Stimulated activated CD8-positive, alpha-beta memory T cell treated with anti-CD3 and anti-CD28 coated beads, Interleukin-15, amount 100 ng/mL, for 24 hours (primary cell): ENCODE measurements around the gene HSPG2.
"Not testable (repeated sequence)": the region's sequence is repeated elsewhere in the genome, so short reads cannot be mapped to it uniquely, and the experiment has no call there.

ENCODE experiments used
- DNase-seq: peaks from one replicate; pipeline ENCODE4 v3.0.0-alpha.2; 2020; ENCODE audit warnings: low read depth

The HSPG2 gene

DNA sequence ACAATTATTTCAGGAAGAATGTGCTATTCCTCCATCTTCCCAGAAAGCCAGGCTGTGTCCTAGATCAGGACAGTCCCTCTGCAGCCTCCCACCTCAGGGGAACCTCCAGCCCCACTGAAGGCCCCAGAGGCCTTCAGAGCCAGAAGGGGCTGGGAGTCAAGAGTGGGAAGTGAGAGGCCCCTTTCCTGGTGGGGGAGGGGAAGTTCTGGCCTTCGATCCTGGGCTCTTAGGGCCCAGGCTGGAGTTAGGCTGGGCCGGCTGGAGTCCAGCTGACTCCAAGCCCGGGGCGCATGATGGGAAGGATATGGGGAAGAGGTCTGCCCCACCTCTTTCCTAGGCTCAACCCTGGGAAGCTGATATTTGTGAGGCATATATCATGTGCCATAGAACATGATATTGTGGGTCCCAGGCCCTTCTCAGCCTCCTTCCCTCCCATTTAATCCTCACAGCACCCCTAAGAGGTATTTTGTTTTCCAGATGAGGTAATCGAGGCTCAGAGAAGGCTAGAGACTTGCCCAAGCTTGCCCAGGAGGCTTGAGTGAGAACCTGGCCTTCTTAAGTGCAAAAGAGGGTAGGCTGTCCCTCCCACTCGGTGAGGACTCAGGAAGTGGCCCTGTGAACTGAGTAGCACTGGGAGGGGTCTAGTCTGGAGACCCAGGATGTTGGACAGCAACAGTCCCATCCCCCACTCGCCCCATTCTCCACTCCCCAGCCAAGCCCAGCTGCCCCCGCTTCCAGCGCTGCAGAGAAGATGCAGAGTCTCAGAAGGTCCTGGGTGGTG is 18.6 kb upstream of the HSPG2 start:
- DNase-seq, result no peak

DNA sequence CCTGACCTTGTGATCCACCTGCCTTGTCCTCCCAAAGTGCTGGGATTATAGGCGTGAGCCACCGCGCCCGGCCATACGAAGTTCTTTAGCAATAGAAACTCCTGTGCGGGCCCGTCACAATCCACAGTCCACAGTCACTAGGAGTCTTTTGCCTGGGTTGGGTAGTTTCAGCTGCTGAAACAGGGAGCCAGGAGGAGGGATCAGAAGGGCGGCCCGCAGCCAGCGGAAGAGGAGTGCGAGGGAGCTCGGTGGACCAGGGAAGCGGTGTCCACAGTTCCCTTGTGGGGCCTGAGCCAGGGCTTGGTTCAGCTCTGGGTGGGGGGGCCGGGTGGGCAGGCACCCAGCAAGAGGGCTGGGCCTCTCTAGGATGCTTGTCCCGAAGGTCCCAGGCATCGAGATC is 17.9 kb upstream of the HSPG2 start:
- DNase-seq, result no peak

DNA sequence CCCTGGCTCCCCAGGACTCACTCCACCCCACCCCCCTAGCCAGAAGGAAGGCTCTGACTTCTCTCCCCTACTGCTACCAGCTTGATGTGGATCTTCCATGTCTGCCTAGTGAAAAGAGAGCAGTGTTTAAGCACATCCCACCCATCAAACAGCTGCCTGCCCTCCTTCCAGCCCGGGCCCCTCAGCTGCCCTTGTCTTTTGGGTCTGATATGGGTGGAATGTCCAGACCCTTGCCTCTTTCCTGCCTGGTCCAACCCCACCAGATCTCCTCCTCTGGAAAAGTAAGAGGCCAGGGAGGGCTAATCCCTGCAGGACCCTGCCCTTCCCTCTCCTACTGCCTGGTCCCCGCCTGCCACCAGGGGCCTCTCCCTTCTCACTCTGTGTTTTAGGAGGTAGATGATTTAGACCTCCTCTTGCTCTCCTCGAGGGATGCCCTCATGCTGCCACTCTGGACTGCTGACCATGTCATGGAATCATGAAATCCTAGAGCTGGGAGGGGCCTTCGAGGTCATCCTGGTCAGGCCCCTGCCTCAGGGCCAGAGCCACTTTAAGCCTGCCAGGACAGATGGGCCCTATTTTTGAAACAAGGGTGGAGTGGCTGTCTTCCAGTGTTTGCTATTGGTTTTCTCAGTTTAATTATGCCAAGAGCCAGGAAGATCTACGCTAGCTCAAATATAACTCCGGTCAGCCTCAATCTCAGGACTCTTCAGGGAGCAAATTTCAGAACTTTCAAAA is 15.8 kb upstream of the HSPG2 start:
- DNase-seq, result no peak

DNA sequence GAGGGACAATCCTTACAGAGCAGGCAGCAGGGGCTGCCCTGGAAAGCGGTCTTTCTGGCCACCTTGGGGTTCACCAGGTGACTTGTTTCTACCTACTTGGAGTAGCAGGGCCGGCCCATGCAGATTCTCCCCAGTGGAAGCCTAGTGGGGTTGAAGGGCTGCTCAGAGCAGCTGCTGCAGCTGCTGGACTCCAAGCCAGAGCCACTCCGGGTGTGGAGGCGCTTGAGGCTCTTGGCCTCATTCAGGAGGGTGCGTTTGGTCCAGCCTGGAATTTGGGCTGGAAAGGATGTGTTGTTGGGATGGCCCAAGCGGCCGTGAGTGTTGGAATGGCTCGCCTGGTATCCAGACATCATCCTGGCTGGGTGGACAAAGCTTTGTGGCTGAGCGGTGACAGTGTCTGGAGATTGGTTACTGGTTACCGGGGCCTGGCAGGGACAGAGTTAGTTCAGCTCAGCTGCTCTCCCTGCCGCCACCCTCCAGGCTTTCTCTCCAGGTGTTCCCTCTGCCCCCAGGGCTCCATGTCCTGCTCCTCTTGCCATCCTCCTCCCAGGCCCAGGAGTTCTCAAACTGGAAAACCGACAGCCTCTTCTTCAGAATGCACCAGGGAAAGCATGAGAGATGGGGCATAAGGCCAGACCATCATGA is 14.2 kb upstream of the HSPG2 start:
- DNase-seq, result no peak

DNA sequence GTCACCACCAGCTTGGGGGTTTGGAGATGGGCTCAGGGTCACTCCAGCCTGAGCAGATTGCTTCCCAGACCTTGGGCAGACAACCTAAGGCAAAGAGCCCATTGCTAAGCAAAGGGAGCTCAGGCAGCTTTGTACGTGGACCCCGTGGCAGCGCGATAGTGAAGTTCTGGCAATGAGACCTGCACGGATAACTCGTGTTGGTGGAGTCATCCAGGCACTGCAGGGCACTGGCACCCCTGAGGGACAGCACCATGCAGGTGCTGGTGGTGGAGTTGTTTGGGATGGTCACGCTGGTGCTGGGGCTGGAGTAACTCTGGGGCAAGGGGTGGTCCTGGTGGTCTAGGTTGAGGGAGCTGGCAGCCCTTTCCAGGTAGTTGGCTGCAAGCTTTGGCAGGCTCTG is 13.6 kb upstream of the HSPG2 start:
- DNase-seq, result no peak

DNA sequence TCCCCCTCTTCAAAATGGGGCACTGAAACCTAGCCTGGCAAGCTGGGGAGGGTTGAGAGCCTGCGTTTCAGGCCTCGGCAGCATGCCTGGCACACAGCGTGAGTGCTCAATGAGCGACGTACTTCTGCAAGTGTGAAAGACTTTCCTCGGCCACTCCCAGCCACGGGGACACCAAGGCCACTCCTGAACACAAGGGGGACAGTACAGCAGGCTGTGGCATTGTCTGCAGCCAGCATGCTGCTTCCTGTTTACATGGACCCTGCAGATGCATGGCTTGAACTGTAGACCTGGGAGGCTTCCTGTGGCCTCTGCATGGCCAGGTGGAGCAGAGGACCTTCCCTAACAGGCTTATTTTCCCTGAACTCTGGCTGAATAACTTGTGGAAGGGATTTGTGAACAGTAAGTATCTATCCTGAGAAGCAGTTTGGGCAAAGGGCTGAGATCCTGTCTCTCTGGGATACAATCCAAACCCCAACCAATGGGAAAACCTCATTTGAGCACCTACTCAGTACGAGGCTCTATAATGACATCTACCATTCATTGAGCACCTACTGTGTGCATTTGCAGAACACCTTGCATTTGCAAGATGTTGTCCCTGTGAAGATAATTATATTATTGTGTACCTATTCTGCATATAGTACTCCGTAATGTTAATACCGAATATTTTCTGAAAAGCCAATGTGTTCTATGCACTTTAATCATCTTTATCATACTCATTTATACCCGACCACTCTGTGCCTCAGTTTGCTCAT is 9.9 kb upstream of the HSPG2 start:
- DNase-seq, result no peak

DNA sequence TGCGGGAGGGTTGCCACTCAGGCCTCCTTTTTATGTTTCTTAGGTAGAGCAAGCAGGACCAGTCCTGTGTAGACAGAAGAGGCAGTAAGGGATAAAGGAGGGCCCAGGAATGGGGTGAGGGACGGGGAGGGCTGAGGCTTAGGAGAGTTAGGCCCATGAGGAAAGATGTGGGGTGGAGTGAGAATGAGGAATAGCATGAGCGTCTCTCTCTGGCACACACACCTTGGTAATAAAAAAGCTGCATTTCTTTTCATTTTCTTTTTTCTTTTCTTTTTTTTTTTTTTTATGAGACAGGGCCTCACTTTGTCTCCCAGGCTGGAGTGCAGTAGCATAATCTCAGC is 7.6 kb upstream of the HSPG2 start:
- DNase-seq, result no peak

DNA sequence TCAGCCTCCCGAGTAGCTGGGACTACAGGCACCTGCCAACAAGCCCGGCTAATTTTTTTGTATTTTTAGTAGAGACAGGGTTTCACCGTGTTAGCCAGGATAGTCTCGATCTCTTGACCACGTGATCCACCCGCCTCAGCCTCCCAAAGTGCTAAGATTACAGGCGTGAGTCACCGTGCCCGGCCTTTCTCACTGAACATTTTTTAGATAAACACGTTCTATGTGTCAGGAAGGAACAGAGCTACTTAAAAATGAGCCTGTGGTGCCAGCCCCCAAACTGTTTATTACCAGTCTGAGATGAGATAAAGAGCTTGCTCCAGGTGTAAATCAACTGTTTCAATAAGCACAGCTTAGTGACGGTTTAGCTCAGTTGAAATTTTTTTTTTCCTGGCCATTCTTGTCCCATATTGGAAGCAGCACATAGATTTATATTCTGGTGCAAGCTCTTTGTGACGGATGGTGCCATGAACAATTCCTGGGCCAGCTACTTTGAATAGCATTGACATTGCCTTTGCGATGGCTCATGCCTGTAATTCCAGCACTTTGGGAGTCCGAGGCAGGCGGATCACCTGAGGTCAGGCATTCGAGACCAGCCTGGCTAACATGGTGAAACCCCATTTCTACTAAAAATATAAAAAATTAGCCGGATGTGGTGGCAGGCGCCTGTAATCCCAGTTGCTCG is 6.0 kb upstream of the HSPG2 start:
- not testable (repeated sequence) for DNase-seq

DNA sequence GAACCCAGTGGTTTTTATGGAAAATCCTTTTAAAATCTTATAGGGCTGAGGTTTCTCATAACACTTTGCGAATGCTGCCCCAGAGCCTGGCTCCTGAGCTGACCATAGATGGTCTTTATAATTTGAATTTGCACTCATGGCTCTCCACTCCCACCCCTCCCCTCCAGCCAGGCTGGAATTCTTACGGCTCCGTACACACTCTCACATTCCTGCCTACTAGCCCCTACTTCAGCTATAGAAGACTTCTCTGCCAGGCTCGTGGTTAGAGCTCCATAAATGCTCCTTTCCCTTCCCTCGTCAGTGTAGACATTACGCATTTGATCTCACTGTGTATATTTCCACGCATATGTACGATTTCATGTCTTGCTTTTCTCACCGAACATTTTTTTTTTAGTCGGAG is 5.4 kb upstream of the HSPG2 start:
- DNase-seq, result no peak

DNA sequence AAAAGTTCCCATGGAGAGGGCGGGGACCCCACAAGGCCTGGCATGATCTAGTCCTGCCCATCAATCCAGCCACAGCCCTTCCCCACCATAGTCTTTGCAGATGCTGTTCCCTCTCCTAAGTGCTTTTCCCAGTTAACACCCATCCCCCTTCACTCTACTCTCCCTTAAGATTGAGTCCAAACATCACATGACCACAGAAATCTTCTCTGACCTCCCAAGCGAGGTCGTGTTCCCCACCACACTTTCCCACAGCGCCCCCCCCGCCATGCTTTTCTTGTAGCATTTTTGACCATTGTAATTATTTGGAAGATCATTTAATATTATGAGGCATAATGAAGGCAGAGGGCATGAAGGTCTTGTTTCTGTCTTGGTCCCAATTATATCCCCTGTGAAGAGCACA is 4.3 kb upstream of the HSPG2 start:
- no peak for DNase-seq

DNA sequence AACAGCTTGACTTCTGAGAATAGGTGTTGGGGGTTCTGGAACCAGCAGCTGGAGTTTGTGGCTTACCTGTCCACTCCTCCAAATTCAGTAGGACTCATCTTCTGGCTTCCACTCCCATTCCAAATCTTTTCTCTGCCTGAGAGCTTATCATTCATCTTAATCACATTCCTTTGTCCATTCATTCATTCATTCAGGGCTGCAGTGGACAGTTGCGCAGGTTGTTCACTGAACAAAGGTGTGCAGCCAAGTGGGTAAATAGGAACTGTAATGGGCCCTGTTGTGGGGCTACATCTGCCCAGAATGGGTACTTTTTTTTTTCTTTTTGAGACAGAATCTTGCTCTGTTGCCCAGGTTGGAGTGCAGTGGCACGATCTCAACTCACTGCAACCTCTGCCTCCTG is 3.4 kb upstream of the HSPG2 start:
- no peak for DNase-seq

DNA sequence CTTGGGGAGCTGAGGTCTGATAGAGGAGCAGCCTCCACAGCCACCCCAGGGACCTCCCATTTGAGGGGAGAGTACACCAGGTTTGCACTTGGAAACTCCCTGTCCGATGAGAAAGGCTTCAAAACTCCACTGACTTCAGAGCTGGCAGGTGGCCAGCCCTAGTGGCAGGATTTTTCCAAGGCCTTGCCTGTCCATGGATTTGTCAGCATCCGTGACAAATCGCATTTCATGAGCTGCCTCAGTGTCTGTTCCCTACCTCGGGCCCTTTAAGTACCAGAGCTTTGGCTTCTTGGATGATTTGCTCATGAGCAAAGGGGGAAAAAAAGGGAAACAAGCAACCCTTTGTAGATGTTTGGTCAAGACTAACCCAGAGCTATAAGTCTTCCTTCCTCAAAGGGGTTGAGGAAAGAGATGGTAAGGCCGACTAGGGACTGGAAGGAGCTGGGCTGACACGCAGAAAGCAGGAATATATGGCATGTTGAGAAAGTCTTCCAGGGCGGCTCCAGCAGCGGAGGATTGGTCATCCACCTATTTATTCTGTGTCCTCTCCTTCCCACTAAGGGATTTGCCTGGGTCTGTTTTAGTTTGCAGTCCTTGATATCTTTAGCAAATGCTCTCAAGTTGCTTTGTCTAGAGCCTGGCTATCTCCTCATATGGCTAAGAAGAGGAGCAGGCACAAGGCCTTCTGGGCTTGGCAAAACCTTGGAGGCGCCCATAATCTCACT is 2.7 kb upstream of the HSPG2 start:
- DNase-seq, result no peak

DNA sequence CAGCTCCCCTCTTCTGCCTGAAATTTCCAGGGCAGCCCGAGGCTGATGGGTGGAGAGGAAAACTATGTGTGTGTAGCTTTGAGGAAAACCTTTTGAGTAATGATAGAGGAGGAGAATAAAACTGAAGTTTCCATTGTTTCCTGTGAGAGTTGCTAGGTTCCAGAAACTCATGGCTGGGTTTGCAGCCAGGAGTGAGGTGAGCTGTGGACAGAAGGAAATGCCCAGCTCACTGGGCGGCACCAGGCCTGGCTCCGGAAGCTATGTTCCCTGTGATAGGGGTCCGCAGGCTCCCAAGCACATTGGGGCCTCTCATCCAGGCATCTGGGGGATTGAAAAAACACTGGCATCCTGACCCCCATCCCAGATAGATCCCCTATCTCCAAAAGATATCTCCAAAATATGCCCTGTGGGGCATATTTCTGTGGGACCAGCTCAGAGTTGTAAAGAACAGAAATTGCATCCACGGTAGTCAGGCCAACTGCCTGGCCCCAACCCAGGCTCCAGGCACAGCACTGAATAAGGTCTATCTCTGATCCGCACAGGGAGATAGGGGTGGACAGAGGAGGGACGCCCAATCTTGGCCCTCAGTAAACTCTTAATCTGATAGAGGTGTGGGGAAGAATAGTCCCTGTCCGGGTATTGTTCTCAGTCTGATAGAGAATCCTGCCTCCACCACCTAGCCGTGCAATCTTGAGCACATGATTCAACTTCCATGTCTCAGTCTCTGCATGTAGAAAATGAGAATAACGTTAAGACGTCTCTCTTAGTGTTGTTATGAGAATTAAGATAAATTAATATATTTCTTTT is 1.8 kb upstream of the HSPG2 start:
- DNase-seq, result no peak

DNA sequence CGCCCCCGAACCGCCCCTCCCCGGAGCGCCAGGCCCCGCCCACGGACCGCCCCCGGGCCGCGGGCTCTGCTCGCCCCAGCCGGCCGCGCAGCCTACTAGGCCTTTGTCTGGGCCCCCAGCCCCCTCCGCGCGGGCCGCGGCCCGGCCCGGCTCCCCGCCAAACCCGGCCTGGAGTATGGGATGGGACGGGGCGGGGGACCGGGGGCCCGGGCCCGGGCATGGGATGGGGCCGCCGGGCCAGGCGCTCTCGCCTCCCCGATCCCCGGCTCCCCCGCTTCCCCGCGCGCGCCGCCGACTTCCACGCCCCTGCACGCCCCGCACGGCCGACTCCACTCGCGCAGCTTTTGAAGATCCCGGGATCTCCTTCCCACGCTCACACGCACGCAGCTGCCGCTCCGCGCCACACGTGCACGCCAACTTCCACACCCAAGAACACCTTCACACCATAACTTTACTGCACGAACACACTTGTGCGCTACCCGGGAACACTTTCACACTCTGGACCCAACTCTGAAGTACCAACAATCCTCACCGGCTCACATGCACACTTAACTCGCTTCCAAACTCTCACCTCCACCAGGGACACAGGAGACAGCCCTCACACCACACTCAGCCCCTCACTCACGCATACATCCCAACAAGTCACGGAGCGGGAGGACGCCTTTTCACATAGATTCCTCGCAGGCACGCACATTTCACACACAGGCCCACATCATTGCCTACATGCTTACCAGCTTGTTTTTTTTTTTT is 437 bp upstream of the HSPG2 start:
- DNase-seq, result peak; percentile 53

DNA sequence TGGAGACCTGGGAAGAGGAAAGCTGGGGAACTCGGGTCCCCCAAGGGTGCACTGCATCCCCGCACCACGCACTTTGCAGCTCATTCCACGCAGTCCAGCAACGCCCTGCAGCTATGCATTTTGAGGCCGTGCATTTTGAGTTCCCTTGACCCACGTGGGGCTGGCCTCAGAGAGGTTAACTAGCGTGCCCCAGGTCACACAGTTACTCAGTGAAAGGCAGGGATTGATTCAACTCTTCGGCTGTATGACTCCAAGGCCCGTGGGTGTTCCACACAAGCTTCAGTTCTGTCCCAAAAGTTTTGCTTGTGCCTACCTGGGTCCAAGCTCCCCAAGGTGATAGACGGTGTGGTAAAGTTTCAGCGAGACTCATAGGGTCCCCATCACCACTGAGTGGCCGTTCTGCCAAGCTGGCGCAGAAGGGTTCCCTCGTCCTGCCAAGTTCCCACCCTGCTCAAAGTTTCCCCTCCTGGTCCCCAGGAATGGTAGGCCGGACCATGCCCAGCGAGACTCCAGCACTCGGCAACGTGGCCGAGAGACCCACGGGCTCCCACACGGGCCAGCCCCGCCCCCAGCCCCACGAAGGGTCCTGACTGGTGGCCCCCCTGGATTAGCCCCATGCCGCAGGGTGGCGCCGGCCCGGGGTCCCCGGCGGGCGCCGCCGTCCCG is 611 bp downstream of the HSPG2 start:
- DNase-seq, result no peak

DNA sequence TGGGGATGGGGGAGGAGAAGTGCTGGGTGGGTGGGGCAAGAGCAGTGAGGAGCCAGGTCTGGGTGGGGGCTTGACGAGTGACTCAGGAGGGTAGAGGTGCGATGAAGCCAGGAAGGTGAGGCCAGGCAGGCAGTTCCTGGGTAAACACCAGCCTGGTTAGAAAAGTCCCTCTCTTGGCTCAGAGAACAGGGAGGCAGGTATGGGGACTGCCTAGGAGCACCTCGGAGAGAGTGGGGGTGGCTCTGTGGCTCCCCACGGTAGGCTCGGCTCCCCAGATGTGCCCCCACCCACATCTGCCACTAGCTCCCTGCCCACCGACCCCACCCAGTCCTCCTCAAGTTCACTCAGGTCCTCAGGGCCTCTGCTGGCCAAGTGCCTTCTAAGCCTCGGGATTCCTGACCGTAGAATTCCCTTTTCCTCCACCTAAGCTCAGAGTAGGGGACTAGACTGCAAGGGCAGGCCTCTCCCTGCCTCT is 1.2 kb downstream of the HSPG2 start:
- no peak for DNase-seq

DNA sequence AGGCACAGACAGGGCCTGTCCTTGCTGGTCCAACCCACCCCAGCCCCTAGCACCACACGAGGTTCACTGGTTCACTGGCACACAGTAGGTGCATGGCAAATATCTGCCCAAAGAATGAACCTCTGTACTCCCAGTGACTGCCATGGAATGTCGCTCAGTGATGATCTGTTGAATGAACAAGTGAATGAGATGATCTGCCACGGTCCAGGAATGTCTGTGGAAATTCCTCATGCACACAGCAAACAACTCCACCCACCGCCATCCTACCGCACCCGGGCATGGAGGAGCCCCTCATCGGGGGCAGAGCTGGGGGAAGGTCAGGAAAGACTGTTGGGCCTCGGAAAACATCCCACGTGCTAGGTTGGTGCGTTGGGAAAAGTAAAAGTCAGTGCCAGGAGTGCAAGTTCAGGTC is 1.7 kb downstream of the HSPG2 start:
- no peak for DNase-seq

DNA sequence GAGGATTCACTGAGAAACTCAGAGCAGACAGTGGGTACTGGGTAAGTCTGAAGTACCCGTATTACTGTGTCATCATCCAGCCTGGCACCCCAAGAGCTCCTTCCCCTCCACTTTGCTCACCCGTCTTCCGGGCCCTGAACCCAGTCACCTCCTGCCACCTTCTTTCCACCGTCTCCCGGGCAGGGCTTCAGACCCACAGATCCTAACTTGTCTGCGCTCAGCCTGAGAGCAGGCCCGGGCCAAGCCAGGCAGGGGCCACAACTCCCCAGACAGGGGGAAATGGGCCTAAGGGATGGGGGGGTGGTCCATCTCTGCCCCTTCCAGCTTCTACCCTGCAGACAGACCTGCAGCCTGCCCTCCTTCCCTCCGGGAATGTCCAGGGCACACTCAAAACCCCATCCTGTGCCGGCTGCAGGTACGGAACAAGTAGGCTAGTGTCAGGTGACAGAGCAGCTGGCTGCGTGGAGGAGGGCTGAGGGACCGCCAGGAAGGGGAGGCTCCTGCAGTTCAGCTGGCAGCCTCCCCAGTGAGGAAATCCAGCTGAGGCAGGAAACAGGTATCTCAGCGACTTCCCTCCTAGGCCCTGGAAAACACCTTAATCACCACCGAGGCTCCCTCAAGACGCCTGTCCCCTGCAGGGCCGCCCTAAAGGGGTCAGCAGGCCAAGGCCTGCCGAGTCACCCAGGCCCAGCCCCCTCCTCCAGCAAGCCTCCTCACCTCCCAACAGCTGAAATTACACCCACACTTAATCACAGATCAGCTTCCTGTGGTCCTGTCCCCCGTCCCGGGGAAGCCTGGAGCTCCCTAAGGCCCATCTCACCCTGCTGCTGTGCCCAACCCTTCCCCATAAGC is 3.5 kb downstream of the HSPG2 start:
- DNase-seq, result no peak
